Activated T-helper 17 cell treated with anti-CD3 and anti-CD28 coated beads, Interleukin-2, amount 50 U/mL, for 72 hours (primary cell): ENCODE measurements around the gene NPDC1. TPM values are rescaled to one million over a fixed set of nuclear protein-coding genes. Genes with fewer than 3 reads are reported as not detected.
"Not testable (repeated sequence)": the region's sequence is repeated elsewhere in the genome, so short reads cannot be mapped to it uniquely, and the experiment has no call there.

Experiments used
- ATAC-seq: fragments of 150-1000 bp; cut with Tn5 transposase; replicated peaks from 2 replicates; pipeline ENCODE4 v1.10.0; 2021; ENCODE audit warnings: mild to moderate bottlenecking, moderate library complexity
- H3K27ac Mint-ChIP-seq: one replicate; pipeline ENCODE4 v1.8.0; 2022; ENCODE audit warnings: mixed read lengths
- H3K27me3 Mint-ChIP-seq: one replicate; pipeline ENCODE4 v1.8.0; 2022; ENCODE audit warnings: mixed read lengths
- H3K36me3 Mint-ChIP-seq: one replicate; pipeline ENCODE4 v1.8.0; 2022; ENCODE audit warnings: low read depth, mild to moderate bottlenecking, mixed read lengths
- H3K4me1 Mint-ChIP-seq: one replicate; pipeline ENCODE4 v1.8.0; 2022; ENCODE audit warnings: mixed read lengths
- H3K4me3 Mint-ChIP-seq: one replicate; pipeline ENCODE4 v1.8.0; 2022; ENCODE audit warnings: mild to moderate bottlenecking, mixed read lengths
- H3K9me3 Mint-ChIP-seq: one replicate; pipeline ENCODE4 v1.8.0; 2022; ENCODE audit warnings: mixed read lengths
- total RNA-seq, 2 donors: library from RNA; stranded (reverse); gene quantifications; one replicate each; pipeline ENCODE4 v1.2.3, GENCODE V29; 2022

NPDC1 gene
- total RNA-seq, 2 donors from 2014 or later = 66.3 to 96.1 TPM

DNA sequence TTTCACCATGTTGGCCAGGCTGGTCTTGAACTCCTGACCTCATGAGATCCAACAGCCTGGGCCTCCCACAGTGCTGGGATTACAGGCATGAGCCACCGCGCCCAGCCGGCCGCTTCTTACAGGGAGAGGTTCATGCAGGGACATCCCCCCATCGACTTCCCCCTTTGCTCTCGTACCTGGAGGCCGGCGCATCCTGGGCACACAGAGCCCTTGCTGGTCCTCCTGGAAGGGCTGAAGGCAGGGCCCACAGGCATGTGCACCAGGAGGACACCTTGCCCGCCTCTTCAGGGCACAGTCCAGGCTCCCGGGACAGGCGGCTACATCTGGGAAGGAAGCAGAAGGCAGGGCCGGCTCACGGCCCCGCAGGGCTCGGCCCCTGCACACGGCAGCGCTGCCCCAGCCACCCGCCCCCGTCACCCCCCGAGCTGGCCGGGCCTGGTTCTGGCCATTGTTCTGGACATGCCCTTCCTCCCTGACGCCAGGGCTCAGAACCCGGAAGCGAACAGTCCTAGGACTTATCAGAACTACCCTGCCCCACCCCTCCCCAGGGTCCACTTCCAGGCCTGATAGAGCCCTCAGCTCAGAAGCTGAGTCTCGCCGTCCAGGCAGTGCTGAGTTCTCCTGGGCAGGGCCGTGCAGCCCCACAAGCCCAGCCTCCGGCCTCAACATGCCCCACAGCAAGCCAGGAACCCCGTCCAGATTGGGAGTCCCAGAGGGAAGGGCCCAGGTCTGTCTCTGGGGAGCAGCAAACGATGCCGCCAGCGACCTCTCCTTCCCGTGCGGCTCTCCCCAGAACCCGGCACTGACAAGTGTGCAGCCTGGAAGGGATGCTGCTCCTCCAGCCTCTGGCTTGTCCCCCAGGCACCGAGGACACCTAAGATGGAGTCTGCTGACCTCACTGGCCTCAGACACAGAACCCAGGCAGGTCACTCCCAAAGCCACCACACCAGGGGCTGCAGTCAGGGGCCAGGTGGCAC is 2.9 kb downstream of the NPDC1 start:
- H3K27ac Mint-ChIP-seq = no peak overlapping the region
- H3K36me3 Mint-ChIP-seq = peaks cover 20% of the 10 kb centered on the region
- H3K9me3 Mint-ChIP-seq = no peaks in the 10 kb centered on the region
- H3K4me1 Mint-ChIP-seq = no peaks in the 10 kb centered on the region
- no peak for ATAC-seq
- no peak overlapping the region for H3K4me3 Mint-ChIP-seq
- no peaks in the 10 kb centered on the region for H3K27me3 Mint-ChIP-seq

DNA sequence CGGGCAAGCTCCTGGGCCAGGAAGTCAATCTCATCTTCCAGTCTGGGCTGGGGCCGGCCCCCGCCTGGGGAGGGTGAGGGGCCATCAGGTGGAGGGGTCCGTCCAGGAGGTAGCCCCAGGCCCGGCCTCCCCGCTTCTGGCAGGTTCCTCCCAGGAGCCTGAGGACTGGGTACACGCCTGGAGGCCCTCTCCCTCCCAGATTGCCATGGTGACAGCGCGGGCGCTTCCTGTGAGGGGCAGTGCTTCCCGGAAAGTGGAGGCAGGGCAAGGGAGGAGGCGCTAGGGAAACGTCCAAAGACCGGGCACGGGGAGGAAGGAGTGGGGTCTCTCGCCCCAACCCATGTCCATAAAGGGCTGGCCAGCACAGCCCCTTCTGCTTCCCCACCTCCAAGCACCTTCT is 4.9 kb downstream of the NPDC1 start:
- Mint-ChIP-seq H3K4me1 (no peaks in the 10 kb centered on the region), H3K9me3 (no peaks in the 10 kb centered on the region), H3K36me3 (peaks cover 23% of the 10 kb centered on the region), H3K4me3 (no peak overlapping the region), H3K27ac (no peak overlapping the region), H3K27me3 (no peaks in the 10 kb centered on the region)
- ATAC-seq = no peak

DNA sequence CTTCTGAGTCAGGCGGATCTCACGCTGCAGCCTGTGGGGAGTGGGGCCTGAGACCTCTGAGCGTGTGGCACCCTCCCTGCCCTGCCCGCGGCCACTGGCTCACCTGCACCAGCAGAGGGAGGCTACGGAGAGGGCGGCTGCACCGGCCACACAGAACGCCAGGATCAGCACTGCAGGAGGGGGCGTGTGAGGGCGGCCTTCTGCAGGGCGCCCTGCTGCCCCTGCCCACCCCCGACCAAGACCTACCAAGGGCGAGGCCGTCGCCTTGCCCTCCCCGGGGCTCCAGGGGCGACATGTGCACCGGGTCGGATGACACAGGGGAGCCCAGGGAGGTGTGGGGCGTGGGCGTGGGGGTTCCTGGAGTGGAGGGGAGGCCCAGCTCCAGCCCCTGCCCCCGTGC is 5.4 kb downstream of the NPDC1 start:
- peaks cover 23% of the 10 kb centered on the region for H3K36me3 Mint-ChIP-seq
- no peaks in the 10 kb centered on the region for H3K9me3 Mint-ChIP-seq
- no peaks in the 10 kb centered on the region for H3K27me3 Mint-ChIP-seq
- H3K4me1 Mint-ChIP-seq = no peaks in the 10 kb centered on the region
- ATAC-seq = no peak
- H3K27ac Mint-ChIP-seq = no peak overlapping the region
- no peak overlapping the region for H3K4me3 Mint-ChIP-seq

DNA sequence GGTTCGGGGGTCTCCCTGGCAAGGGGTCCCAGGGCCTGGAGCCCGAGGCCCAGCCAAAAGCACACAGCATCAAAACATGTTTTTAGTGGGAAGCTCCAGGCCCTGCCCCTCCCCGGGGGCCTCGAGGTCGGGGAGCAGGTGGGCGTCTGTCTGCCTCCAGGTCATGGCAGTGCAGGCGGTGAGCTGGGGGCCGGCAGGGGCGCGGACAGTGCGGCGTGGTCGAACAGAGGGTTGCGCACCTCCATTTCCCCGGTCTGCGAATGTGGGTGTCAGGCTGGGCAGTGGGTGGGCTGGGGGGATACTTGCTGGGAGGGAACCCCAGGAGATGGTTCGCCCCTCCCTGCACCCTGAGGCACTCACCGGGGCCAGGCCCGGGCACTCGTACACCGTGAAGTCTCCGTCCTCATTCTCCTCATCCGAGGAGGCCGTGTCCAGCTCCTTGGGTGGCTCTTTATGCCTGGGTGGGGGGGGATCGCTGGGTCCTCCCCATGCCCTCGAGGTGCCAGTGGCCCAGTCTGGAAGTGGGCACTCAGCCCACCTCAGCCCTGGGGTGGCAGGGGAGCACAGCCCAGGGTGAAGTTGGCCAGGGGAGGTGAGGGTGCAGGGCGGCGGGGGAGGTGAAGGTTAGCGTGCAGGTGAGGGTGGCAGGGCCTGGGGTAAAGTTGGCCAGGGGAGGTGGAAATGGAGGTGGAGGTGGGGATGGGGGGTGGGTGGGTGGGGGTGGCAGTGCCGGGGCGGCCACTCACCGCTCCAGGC is 6.2 kb downstream of the NPDC1 start:
- no peaks in the 10 kb centered on the region for H3K27me3 Mint-ChIP-seq
- H3K36me3 Mint-ChIP-seq = peaks cover 19% of the 10 kb centered on the region
- peaks cover under 1% of the 10 kb centered on the region for H3K4me1 Mint-ChIP-seq
- ATAC-seq = no peak
- H3K9me3 Mint-ChIP-seq = no peaks in the 10 kb centered on the region
- H3K27ac Mint-ChIP-seq = no peak overlapping the region
- H3K4me3 Mint-ChIP-seq = no peak overlapping the region

DNA sequence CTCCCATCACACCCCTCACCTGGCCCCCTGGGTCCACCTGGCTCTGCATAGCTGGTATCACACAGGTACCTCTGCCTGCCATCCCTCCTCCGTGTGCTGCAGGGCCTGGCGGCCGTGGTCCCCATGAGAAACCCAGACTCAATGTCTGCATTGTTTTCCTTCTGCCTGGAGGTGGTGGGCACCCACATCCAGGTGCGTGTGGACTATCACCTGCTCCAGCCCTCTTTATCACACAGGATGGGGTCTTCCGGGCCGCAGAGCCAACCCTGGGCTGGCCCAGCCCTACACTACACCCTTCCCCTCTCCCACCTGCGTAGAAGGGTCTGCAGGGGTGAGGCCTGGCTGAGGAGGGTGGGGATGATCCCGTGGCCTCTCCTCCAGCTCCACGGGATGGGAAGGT is 7.1 kb downstream of the NPDC1 start:
- ATAC-seq = no peak
- Mint-ChIP-seq H3K36me3 (peaks cover 18% of the 10 kb centered on the region), H3K27me3 (no peaks in the 10 kb centered on the region), H3K27ac (no peak overlapping the region), H3K4me1 (peaks cover 4% of the 10 kb centered on the region), H3K4me3 (no peak overlapping the region), H3K9me3 (no peaks in the 10 kb centered on the region)

DNA sequence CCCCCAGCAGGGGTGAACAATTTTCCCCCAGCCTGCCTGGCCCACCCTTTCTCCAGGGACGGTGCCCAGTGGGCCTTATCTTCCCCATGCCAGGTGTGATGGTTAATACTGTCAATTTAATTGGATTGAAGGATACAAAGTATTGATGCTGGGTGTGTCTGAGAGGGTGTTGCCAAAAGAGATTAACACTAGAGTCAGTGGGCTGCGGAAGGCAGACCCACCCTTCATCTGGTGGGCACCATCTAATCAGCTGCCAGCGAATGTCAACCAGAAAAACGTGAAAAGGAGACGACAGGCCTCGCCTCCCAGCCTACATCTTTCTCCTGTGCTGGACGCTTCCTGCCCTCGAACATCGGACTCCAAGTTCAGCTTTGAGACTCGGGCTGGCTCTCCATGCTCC is 8.5 kb downstream of the NPDC1 start:
- no peak overlapping the region for H3K4me3 Mint-ChIP-seq
- H3K36me3 Mint-ChIP-seq = peaks cover 18% of the 10 kb centered on the region
- no peaks in the 10 kb centered on the region for H3K9me3 Mint-ChIP-seq
- H3K4me1 Mint-ChIP-seq = peaks cover 4% of the 10 kb centered on the region
- no peak overlapping the region for H3K27ac Mint-ChIP-seq
- no peak for ATAC-seq
- no peaks in the 10 kb centered on the region for H3K27me3 Mint-ChIP-seq

DNA sequence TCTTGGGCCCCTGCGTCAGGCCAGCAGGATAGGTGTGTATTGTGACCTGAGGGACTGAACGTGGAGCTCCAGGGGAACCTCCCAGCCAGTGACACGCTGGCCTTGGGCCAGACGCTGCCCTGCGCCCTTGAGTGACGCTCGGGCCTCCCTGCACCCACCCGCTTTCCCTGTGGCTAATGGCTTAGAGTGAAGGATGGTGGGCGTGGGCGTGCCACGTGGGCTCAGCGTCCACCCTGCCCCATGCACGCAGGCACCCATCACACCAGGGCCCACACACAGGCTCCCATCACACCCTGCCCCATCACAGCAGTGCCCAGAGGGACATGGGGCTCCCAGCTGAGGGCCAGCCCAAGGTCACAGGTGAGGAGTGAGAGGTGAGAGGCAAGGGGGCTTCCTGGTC is 8.9 kb downstream of the NPDC1 start:
- Mint-ChIP-seq H3K27me3 (no peaks in the 10 kb centered on the region), H3K9me3 (no peaks in the 10 kb centered on the region), H3K4me3 (no peak overlapping the region), H3K4me1 (peaks cover 4% of the 10 kb centered on the region), H3K27ac (no peak overlapping the region), H3K36me3 (peaks cover 18% of the 10 kb centered on the region)
- ATAC-seq = no peak

DNA sequence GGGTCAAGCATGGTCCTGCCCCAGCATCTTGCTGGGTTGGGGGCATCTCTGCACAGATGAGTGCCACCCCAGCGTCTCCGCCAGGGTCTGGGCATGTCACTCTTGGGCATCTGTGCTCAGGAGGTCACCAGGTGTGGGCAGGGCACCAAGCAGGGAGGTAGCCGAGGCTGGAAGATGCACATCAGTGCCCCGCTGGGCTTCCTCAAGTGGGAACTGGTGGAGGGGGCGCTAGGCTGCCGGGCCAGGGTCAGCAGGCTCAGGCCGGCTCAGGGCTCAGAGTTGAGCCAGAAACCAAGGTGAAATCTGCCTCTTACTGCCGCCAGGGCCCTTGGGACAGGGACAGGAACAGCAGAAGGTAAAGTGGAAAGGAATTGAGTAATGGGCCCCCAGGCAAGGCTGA is 10.0 kb downstream of the NPDC1 start:
- peaks cover 5% of the 10 kb centered on the region for H3K4me1 Mint-ChIP-seq
- no peaks in the 10 kb centered on the region for H3K27me3 Mint-ChIP-seq
- peaks cover 20% of the 10 kb centered on the region for H3K36me3 Mint-ChIP-seq
- no peak overlapping the region for H3K27ac Mint-ChIP-seq
- ATAC-seq = no peak
- H3K9me3 Mint-ChIP-seq = no peaks in the 10 kb centered on the region
- peak overlapping the region; percentile 86 for H3K4me3 Mint-ChIP-seq

DNA sequence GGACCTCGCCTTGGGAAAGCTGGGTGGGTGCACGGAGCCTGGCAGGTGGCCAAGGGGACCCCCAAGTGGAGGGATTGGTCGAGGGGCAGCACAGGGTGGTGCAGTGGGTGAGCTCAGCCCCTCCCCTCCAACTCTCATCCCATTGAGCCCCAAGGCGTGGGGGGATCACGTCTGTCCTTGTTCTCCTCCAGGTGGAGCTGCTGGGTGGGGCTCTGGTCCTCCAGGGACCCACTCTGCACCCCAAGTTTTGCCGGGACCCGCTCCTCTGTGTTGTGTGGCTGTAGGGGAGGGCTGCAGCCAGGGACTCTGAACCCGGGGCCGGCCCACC is 10.5 kb downstream of the NPDC1 start:
- ATAC-seq = no peak
- Mint-ChIP-seq H3K27me3 (no peaks in the 10 kb centered on the region), H3K9me3 (no peaks in the 10 kb centered on the region), H3K36me3 (peaks cover 25% of the 10 kb centered on the region), H3K4me3 (peak overlapping the region; percentile 86), H3K4me1 (peaks cover 9% of the 10 kb centered on the region), H3K27ac (peak overlapping the region; percentile 89)

DNA sequence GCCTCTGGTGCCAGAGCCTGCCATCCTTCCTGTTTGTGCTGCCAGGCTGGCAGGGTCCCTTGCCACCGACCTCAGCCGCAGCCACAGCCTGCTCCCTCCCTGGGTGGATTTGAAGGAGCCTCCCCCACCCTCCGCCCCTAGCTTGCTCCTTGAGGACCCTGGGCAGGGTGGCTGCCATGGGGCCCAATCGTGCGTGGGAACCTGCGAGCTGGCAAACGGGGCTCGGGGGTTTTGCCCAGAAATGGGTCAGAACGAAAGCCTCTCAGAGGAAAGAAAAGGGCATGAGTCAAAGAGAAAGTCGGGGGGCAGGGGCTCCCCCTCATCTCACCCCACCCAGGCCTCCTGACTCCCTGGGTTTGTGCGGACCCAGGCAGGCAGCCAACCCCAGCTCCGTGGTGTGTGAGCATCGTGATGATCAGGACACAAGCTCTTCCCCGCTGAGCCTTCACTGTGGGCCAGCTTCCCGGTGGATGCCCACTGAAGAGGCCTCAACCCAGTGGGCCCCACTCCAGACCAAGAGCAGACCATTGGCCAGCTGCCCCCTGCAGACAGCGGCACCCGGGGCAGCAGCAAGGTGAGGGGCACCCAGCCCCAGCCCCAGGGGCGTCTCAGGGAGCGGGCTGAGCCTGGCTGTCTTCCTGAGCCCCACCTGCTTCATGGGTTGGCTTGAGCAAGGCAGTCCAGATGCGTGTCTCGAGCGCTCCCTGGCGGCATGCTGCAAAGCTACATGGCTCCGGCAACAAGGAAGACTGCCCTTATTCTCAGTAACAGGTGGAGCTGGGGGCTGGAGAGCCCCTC is 11.1 kb downstream of the NPDC1 start:
- Mint-ChIP-seq H3K36me3 (peaks cover 26% of the 10 kb centered on the region), H3K4me1 (peaks cover 9% of the 10 kb centered on the region), H3K4me3 (peak overlapping the region; percentile 86), H3K27ac (peak overlapping the region; percentile 89), H3K27me3 (no peaks in the 10 kb centered on the region), H3K9me3 (no peaks in the 10 kb centered on the region)
- peak; percentile 69 for ATAC-seq

DNA sequence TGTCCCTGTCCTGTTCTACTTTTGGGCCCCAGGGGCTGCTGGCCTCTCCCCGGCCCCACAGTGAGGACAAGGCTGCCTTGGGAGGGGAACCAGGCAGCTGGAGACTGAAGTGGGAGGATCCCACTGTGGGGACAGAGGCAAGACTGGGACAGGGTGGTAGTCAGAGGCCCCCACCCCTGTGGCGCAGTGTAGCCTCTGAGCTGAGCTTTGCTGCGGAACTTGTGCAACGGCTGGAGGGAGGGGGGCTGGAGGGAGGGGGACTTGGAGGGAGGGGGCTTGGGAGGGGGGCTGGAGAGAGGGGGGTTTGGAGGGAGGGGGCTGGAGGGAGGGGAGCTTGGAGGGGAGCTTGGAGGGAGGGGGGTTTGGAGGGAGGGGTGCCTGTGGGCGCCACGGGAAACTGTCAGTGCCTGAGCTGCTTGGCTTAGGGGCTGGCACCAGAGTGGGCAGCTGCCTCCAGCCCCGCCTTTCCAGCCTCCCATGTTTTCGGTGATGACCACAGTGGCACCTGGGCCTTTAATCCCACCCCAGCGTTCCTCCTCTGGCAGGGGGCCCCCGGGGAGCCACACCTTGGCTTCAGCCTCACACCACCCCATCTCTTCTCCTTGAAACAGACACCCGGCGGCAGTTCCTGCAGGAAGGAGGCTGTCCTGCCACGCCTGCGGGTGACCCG is 11.8 kb downstream of the NPDC1 start:
- no peaks in the 10 kb centered on the region for H3K27me3 Mint-ChIP-seq
- peaks cover 9% of the 10 kb centered on the region for H3K4me1 Mint-ChIP-seq
- ATAC-seq = no peak
- H3K9me3 Mint-ChIP-seq = no peaks in the 10 kb centered on the region
- peaks cover 22% of the 10 kb centered on the region for H3K36me3 Mint-ChIP-seq
- peak overlapping the region; percentile 89 for H3K27ac Mint-ChIP-seq
- peak overlapping the region; percentile 86 for H3K4me3 Mint-ChIP-seq

DNA sequence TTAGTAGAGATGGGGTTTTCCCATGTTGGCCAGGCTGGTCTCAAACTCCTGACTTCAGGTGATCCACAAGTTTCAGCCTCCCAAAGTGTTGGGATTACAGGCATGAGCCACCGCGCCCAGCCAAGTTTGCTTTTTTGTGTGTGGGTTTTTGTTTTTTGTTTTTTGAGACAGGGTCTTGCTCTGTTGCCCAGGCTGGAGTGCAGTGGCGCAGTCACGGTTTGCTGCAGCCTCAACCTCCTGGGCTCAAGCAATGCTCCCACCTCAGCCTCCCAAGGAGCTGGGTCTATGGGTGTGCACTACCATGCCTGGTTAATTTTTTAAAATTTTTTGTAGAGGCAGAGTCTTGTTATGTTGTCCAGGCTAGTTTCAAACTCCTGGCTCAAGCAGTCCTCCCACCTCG is 12.5 kb downstream of the NPDC1 start:
- not testable (repeated sequence) for H3K4me1 Mint-ChIP-seq, H3K27ac Mint-ChIP-seq, H3K27me3 Mint-ChIP-seq, ATAC-seq, H3K9me3 Mint-ChIP-seq
- peaks cover 15% of the 10 kb centered on the region for H3K36me3 Mint-ChIP-seq
- H3K4me3 Mint-ChIP-seq = peak overlapping the region; percentile 86

DNA sequence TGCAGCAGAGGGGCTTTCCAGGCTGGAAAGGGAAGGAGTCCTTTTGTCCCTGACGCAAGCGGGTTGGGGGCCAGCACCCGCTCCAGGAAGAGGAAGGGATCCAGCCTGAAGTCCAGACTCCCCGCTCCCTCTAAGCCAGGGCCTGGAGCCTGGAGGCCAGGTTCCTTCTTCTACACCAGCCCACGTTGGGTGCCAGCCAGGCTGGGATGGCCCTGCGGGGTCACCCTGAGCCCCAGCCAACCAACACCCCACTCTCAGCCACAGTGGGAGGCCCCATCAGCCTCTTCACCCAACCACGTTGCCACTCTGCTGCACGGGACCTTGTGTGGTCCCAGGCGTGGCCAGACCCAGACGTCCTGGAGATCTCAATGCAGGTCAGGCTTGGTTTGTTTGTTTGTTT is 13.1 kb downstream of the NPDC1 start:
- Mint-ChIP-seq H3K36me3 (peaks cover 9% of the 10 kb centered on the region), H3K27ac (peak overlapping the region; percentile 25), H3K4me3 (peak overlapping the region; percentile 86), H3K27me3 (no peaks in the 10 kb centered on the region), H3K4me1 (peaks cover 9% of the 10 kb centered on the region), H3K9me3 (no peaks in the 10 kb centered on the region)
- no peak for ATAC-seq
